Gastroesophageal sphincter (tissue), 4 donors: ENCODE results near the gene CCDC34. TPM values are rescaled to one million over a fixed set of nuclear protein-coding genes. Genes with fewer than 3 reads are reported as not detected.

ENCODE experiments used
- ATAC-seq: fragments of 150-250 bp; one replicate; pipeline ENCODE4 v1.9.1; 2016; ENCODE audit warnings: mild to moderate bottlenecking, moderate library complexity
- H3K27ac ChIP-seq, 4 donors: fragments of 200-600 bp; sonication (generic) in 3 of 4; 1 replicate in 3 of 4; 2 replicates in 1 of 4; pipeline ENCODE4 v1.5.1; 2016 to 2019
- H3K27me3 ChIP-seq: fragments of 200-600 bp; sonication (generic); one replicate; pipeline ENCODE4 v1.5.1; 2019
- H3K36me3 ChIP-seq, 2 donors: fragments of 200-600 bp; sonication (generic); one replicate each; pipeline ENCODE4 v1.5.1; 2019; ENCODE audit warnings: control low read depth in 1 of 2
- H3K4me1 ChIP-seq, 3 donors: fragments of 200-600 bp; sonication (generic); 1 replicate in 2 of 3; 2 replicates in 1 of 3; pipeline ENCODE4 v1.5.1; 2016 to 2019; ENCODE audit warnings: control low read depth in 2 of 3
- H3K4me3 ChIP-seq, 2 donors: fragments of 200-600 bp; sonication (generic); one replicate each; pipeline ENCODE4 v1.5.1; 2019; ENCODE audit warnings: mild to moderate bottlenecking in 1 of 2, moderate library complexity in 1 of 2
- H3K9me3 ChIP-seq, 3 donors: fragments of 200-600 bp; sonication (generic); one replicate each; pipeline ENCODE4 v1.5.1; 2017 to 2019; ENCODE audit warnings: control low read depth in 2 of 3
- CTCF ChIP-seq, 4 experiments: fragments of 200-600 bp in 2 of 4; fragments of 450-650 bp in 2 of 4; sonication (generic) in 1 of 4; IDR thresholded peaks; one replicate each; pipeline ENCODE4 v1.5.1; 2017 to 2019; ENCODE audit warnings: antibody characterized with exemption in 4 of 4, mild to moderate bottlenecking in 2 of 4, moderate library complexity in 2 of 4
- EP300 ChIP-seq: sonication (generic); formaldehyde crosslinking; IDR thresholded peaks from one replicate; pipeline ENCODE4 v1.6.1; 2017; ENCODE audit warnings: antibody characterized with exemption, mild to moderate bottlenecking
- POLR2A ChIP-seq, 2 donors: fragments of 450-650 bp; IDR thresholded peaks; one replicate each; pipeline ENCODE4 v1.6.1; 2017; ENCODE audit warnings: antibody characterized with exemption in 2 of 2, mild to moderate bottlenecking in 2 of 2, moderate library complexity in 1 of 2
- POLR2AphosphoS5 ChIP-seq: sonication (generic); formaldehyde crosslinking; IDR thresholded peaks from one replicate; pipeline ENCODE4 v1.6.1; 2017; ENCODE audit warnings: antibody characterized with exemption
- WGBS, 2 donors: methylation state at CpG; one replicate each; pipeline ENCODE4 v1.1.5; 2018; ENCODE audit warnings: low coverage in 1 of 2; 5-methylcytosine and 5-hydroxymethylcytosine counted together
- total RNA-seq, 4 donors: library from RNA; depleted of rRNA; stranded (reverse); fragments of >200 nt; gene quantifications; one replicate each; pipeline ENCODE4 v1.1.0, GENCODE V29; 2016

Gene CCDC34
- total RNA-seq, 4 donors from 2014 or later = 0.78 to 1.3 (median 1.1) TPM

DNA sequence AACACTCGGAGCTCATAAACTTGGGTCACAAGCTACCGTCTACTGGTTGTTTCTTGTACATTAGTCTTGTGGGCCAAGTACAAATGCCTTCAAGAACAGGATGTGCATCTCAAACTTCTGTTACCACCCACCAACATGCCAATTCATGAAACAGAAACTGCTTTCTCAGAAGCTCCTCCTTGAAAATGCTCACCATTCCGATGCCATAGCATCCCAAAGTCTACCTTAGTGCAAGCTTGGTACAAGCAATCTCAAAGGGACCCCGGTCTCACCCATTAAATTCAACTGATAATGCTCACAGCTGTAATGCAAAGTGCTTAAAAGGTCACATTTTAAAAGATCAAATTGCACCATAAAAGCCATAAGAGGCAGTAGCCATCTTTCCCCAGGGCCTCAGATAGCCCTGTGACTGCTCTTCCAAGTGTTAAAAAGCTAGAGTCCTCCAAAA, 31.8 kb upstream of the CCDC34 start:
- peaks cover 0 to 33% (median 9%) of the 10 kb centered on the region in 3 donors for H3K4me1 ChIP-seq
- TF ChIP-seq POLR2A (IDR thresholded peaks at IDR 0.05) (no peak), EP300 (no peak), POLR2AphosphoS5 (no peak), CTCF (IDR thresholded peaks at IDR 0.05) (no peak)
- peak overlapping the region in 1 of 4 donors; percentile 49 for H3K27ac ChIP-seq
- peaks cover 0 to 8% of the 10 kb centered on the region in 2 donors for H3K36me3 ChIP-seq
- 82 to 83% methylated on average over 4 of the region's 4 CpGs for WGBS, 2 donors
- no peak overlapping the region for H3K4me3 ChIP-seq
- no peaks in the 10 kb centered on the region for H3K9me3 ChIP-seq
- ATAC-seq = no peak
- no peaks in the 10 kb centered on the region for H3K27me3 ChIP-seq

GRCh38 chr11:27392278-27393114, 29.5 kb upstream of the CCDC34 start:
- H3K27ac ChIP-seq = no peak overlapping the region
- no peak overlapping the region for H3K4me3 ChIP-seq
- H3K27me3 ChIP-seq = no peaks in the 10 kb centered on the region
- TF ChIP-seq EP300 (no peak), POLR2A (IDR thresholded peaks at IDR 0.05) (no peak), POLR2AphosphoS5 (no peak), CTCF (IDR thresholded peaks at IDR 0.05) (no peak)
- no peak for ATAC-seq
- WGBS, 2 donors = 65 to 73% methylated on average over 2 to 4 of the region's 4 CpGs
- peaks cover 0 to 8% of the 10 kb centered on the region in 2 donors for H3K36me3 ChIP-seq
- H3K9me3 ChIP-seq = no peaks in the 10 kb centered on the region
- peaks cover 0 to 33% (median 9%) of the 10 kb centered on the region in 3 donors for H3K4me1 ChIP-seq

DNA sequence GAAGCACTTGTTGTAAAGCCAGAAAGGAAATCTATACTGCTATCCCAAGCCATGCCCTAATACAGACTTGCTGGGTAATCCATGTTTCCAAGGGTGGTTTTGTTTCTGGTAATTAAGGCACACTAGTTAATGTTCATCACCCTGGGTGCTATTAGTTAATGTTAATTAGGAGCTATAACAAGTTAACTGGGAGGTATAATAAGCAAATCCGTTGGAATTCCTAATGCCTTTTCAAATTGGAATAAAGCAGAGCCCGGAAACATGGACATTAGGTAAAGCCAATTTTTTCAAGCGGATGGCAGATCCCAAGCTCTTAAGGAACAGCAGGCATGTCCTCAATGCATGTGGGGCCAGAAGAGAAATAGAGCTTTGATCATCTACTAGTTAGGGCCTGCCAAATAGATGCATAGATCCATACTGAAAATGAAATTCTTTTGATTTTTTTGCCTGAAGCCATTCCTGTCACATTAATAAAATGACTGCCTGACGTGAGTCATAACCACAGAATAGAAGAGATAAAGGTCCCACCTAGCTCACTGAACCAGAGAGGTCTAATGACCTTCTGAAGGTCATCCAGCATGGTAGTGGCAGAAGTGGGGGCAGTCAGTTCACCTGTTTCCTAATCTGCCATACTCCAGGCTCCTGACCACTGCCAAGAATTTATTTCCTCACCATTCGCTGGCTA, 28.5 kb upstream of the CCDC34 start:
- H3K36me3 ChIP-seq = peaks cover 0 to 8% of the 10 kb centered on the region in 2 donors
- TF ChIP-seq POLR2AphosphoS5 (no peak), CTCF (IDR thresholded peaks at IDR 0.05) (no peak), EP300 (no peak), POLR2A (IDR thresholded peaks at IDR 0.05) (no peak)
- H3K4me3 ChIP-seq = no peak overlapping the region
- 81 to 90% methylated on average over 3 to 5 of the region's 5 CpGs for WGBS, 2 donors
- H3K4me1 ChIP-seq = peaks cover 0 to 30% (median 9%) of the 10 kb centered on the region in 3 donors
- no peak for ATAC-seq
- no peak overlapping the region for H3K27ac ChIP-seq
- H3K9me3 ChIP-seq = no peaks in the 10 kb centered on the region
- H3K27me3 ChIP-seq = no peaks in the 10 kb centered on the region

DNA sequence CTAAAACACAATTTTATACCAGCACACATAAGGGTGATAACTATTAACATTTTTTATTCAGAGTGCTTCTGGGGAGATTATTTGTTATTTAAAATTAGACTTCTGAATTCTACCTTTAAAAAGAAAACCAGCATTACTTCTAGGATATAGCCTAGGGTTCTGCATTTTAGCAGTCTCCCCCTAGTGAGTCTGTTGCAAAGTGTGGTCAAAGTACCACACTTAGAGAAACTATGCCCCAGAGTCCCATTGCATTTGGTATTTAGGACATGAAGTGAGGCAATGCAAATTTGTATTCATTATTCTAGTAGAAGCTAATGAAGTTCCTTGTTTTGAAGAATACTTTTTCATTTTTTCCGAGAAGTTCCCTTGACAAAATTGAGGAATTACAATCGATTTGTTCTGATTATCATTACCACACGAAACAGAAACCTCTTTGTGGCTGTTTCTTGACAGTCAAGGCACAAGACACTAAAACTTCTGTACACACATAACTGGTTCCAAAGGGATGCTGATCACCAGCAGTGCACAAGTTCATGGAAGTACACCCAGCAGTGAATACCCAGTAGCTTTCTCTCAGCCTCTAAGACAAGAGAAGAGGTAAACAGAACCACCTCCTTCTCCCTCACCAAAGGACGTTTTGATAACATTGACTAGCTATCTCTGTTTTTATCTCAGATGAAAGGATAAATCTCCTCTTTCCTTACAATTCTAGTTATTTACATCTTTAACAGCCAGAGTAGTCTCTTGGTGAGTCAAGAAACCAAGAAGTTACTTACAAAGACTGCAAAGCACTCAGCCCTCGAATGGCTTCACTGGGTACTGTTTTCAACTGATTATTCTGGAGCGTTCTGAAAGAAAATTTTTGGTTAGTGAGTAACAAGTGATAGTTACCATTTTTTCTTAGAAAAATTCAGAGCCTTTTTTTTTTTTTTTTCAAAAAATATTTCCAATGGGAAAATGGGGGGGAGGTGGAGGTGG, 27.6 kb upstream of the CCDC34 start:
- Histone ChIP-seq H3K9me3 (no peaks in the 10 kb centered on the region), H3K36me3 (peaks cover 0 to 8% of the 10 kb centered on the region in 2 donors), H3K4me1 (peaks cover 0 to 21% (median 9%) of the 10 kb centered on the region in 3 donors), H3K4me3 (no peak overlapping the region), H3K27ac (no peak overlapping the region), H3K27me3 (no peaks in the 10 kb centered on the region)
- ATAC-seq = no peak
- 78 to 83% methylated on average over 6 of the region's 6 CpGs for WGBS, 2 donors
- no peak for TF ChIP-seq POLR2AphosphoS5
- no peak for TF ChIP-seq CTCF (IDR thresholded peaks at IDR 0.05)
- TF ChIP-seq POLR2A (IDR thresholded peaks at IDR 0.05) = no peak
- no peak for TF ChIP-seq EP300
